AG20443 (cell line): ENCODE results near the gene USP19.

Source experiments
- DNase-seq: peaks from one replicate; pipeline ENCODE4 v3.0.0; 2012; ENCODE audit warnings: low spot score, mixed read lengths

The USP19 gene

GRCh38 chr3:49120438-49121131 is at the start of gene USP19:
Gene USP19, minus strand, starts transcription at chr3:49120823. Its CDS starts 1,678 bp downstream, at chr3:49119145.
- DNase-seq, result peak; percentile 97

GRCh38 chr3:49166752-49167556 is 46.3 kb upstream of the USP19 start:
- DNase-seq, result no peak

- peak; percentile 95 for DNase-seq
Observed at GRCh38 chr3:49165771-49166751, 45.4 kb upstream of the USP19 start, which contains the start of gene CCDC71. Gene CCDC71, minus strand, starts transcription at chr3:49166331. Its CDS starts 2,123 bp downstream, at chr3:49164208.

- no peak for DNase-seq
Observed at GRCh38 chr3:49164983-49165720, 44.5 kb upstream of the USP19 start.

GRCh38 chr3:49163609-49164008 is 43.0 kb upstream of the USP19 start:
- no peak for DNase-seq

GRCh38 chr3:49162751-49163419 is 42.3 kb upstream of the USP19 start:
- no peak for DNase-seq

GRCh38 chr3:49161808-49162530 is 41.3 kb upstream of the USP19 start:
- DNase-seq, result no peak

GRCh38 chr3:49161197-49161596 is 40.6 kb upstream of the USP19 start:
- DNase-seq, result no peak

- no peak for DNase-seq
Observed at GRCh38 chr3:49158792-49159191, 38.2 kb upstream of the USP19 start.

GRCh38 chr3:49158103-49158709 is 37.6 kb upstream of the USP19 start:
- no peak for DNase-seq

GRCh38 chr3:49157289-49157688 is 36.7 kb upstream of the USP19 start:
- no peak for DNase-seq

- no peak for DNase-seq
Observed at GRCh38 chr3:49153349-49153912, 32.8 kb upstream of the USP19 start.

- no peak for DNase-seq
Observed at GRCh38 chr3:49151610-49152009, 31.0 kb upstream of the USP19 start.

- DNase-seq, result no peak
Observed at GRCh38 chr3:49148159-49148558, 27.5 kb upstream of the USP19 start.

- DNase-seq, result no peak
Observed at GRCh38 chr3:49140080-49140479, 19.5 kb upstream of the USP19 start.

- no peak for DNase-seq
Observed at GRCh38 chr3:49135499-49135898, 14.9 kb upstream of the USP19 start.

GRCh38 chr3:49134471-49135265 is 14.0 kb upstream of the USP19 start:
- DNase-seq, result no peak

GRCh38 chr3:49133226-49133951 is 12.8 kb upstream of the USP19 start:
- DNase-seq, result peak; percentile 94
